GM12878 (cell line): ENCODE results near the gene CDC14A. TPM values are rescaled to one million over a fixed set of nuclear protein-coding genes. Genes with fewer than 3 reads are reported as not detected.

Source experiments
- ASH2L ChIP-seq: fragments of 300-600, 200-600 bp; sonication (generic); IDR thresholded peaks from 2 replicates; pipeline ENCODE4 v1.6.1; 2017; ENCODE audit warnings: low read depth, mild to moderate bottlenecking, borderline replicate concordance
- BACH1 ChIP-seq: fragments of 450-650 bp; IDR thresholded peaks from 2 replicates; pipeline ENCODE4 v1.6.1; 2017; ENCODE audit warnings: mild to moderate bottlenecking, borderline replicate concordance
- HDAC2 ChIP-seq: fragments of 200-600 bp; sonication (generic); IDR thresholded peaks from 2 replicates; pipeline ENCODE4 v1.6.1; 2017
- MTA3 ChIP-seq: IDR thresholded peaks from 2 replicates; pipeline ENCODE4 v1.6.1; 2012; ENCODE audit warnings: low read length, inconsistent platforms, borderline replicate concordance
- RELA ChIP-seq: fragments of 450-650 bp; IDR thresholded peaks from 2 replicates; pipeline ENCODE4 v1.8.0; 2014; ENCODE audit warnings: borderline replicate concordance; ENCODE audit not compliant: partially characterized antibody
- RFX5 ChIP-seq: IDR thresholded peaks from 2 replicates; pipeline ENCODE4 v1.6.1; 2011; ENCODE audit warnings: low read depth, low read length, improper control_type of control experiment
- SP1 ChIP-seq: IDR thresholded peaks from one replicate; pipeline ENCODE4 v1.6.1; 2011; ENCODE audit warnings: low read depth, low read length
- ZBTB11 ChIP-seq: fragments of 450-650 bp; formaldehyde crosslinking; IDR thresholded peaks from 2 replicates; pipeline ENCODE4 v1.5.0; 2022; ENCODE audit warnings: mild to moderate bottlenecking, missing genetic modification characterization
- ZBTB4 ChIP-seq: fragments of 450-650 bp; formaldehyde crosslinking; IDR thresholded peaks from 2 replicates; pipeline ENCODE4 v1.4.0; 2022; ENCODE audit warnings: mild to moderate bottlenecking, moderate library complexity
- polyA plus RNA-seq, 11 experiments: library from polyadenylated mRNA; depleted of rRNA in 4 of 11; unstranded in 6 of 11; stranded (reverse) in 5 of 11; fragments of >200 nt; fragmentation: Nextera tagmentation in 4 of 11; fragmentation: Illumina TruSeq in 1 of 11; extraction: Ambion mirVana in 4 of 11; extraction: Trizol in 1 of 11; gene quantifications; 1 replicate in 1 of 11; 2 replicates in 10 of 11; pipeline versions ENCODE4 v1.2.1 to v1.2.3, GENCODE V29; 2011 to 2016; ENCODE audit warnings: inconsistent platforms in 2 of 11, missing spikeins in 2 of 11, low read depth in 1 of 11
- total RNA-seq, 4 experiments: library from RNA; depleted of rRNA in 3 of 4; stranded (reverse); fragments of >200 nt in 3 of 4; fragmentation: Illumina TruSeq in 1 of 4; extraction: Trizol in 1 of 4; gene quantifications; 2 replicates each; pipeline versions ENCODE4 v1.2.1 to v1.2.3, GENCODE V29; 2013 to 2021

Gene CDC14A
- total and polyA plus RNA-seq, 10 of the 15 experiments (the other 5 are each of a cell fraction or from before 2014, with no cell fraction given): 1.5 to 7.1 (median 5.5) TPM

- TF ChIP-seq ZBTB4 (no peak), ZBTB11 (no peak), RELA (no peak), MTA3 (no peak), SP1 (no peak), HDAC2 (no peak), BACH1 (no peak), RFX5 (no peak), ASH2L (no peak)
- TF ChIP-seq, all 136 proteins: peak for 0
Measured at GRCh38 chr1:100474834-100475233, 122.5 kb downstream of the CDC14A start (continued).
